GM19395 (cell line): ENCODE data around the gene CDH8.

Experiments
- ATAC-seq: cut with Tn5 transposase; IDR thresholded peaks from one replicate; pipeline ENCODE4 v1.9.1; 2021; ENCODE audit warnings: mild to moderate bottlenecking, moderate library complexity; ENCODE audit not compliant: unreplicated experiment

Gene CDH8

DNA sequence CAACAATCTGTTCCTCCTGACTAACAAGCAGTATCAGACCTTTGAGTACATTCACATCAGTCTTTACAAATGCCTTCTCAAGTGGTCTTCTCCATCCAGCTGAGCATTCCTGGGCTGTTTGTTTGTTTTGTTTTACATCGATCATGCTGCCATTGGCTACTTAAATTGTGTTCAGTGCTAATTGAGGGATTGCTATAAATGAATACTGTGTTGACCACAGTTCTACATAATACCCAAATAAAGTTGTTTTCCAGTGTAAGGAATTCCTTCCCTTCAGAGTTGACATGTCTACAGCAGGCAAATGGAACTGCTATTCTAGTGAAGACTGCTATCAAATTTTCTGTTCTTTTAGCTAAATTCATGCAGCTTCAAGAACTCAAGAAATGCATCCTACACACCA is 3.2 kb downstream of the CDH8 start:
- ATAC-seq: no peak

DNA sequence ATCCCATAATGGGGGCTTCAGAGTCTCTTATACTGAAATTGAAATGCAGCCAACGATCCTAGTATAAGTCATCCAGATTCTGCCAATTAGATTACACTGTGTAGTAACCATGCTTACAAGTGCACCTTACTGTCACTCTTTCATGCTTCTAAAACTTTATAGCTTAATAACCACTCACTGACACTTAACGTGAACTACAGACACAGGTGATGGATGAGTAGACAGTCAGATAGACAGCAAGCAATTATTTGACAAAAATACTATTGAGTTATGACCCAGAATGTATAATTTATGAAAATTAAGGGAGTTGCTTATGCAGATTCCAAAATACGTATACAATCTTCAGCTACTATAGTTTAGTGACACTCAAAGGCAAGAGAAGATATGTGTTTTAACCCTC is 6.3 kb downstream of the CDH8 start:
- no peak for ATAC-seq

DNA sequence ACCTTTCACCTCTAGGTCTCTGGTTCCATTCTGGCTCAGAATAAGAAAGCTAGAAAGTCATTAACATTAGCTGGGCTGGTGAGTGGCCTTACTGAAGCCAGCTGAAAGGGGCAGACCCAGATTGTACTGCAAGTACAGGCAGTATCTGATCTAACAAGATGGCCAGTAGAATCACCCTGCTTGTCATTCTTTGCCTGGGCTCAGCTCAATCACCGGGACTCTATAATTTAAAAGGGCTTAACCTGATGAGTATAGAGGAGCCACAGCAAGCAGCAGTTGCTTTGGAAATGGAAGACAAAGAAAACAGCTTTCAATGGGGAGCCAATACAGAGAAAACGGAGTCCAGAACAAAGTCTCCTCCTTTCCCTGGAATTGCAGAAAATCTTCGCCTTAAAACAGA is 13.6 kb downstream of the CDH8 start:
- ATAC-seq: no peak

DNA sequence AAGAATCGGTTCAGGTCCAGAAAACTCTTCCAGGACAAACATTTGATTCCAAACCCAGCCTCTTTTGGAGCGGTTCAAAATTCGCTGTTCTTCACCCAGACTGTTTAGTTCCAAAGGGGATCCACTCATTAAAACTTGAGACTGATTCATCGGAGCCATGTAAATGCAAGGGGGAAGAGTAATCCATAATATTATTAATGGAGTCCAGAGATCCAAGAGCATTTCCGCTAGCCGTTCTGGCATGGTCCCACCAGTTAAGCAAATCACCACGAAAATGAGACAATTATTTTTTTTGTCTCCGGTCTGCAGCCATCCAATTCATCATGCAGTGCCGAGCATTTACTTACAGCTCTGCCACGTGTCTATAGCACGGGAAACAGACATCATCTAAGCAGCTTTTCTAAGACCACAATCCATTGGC is 15.1 kb downstream of the CDH8 start:
- ATAC-seq: no peak

DNA sequence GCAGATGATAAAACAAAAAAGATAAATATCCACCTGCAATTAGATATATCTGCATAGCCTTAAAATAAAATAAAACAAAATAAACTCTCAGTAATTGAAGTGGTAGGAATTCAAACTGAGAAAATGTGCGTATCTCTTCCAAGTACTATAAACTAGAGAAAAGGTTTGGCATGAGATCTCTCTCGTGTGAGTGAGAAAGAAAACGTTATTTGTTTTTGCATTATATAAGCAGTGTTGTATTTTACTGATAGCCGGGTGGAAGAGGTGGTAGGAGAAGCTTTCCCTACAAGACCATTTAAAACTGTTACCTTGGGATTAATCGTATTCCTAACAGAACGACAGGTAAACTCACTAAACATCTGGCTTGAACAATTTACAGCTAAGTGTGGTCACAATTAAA is 15.6 kb downstream of the CDH8 start:
- no peak for ATAC-seq

DNA sequence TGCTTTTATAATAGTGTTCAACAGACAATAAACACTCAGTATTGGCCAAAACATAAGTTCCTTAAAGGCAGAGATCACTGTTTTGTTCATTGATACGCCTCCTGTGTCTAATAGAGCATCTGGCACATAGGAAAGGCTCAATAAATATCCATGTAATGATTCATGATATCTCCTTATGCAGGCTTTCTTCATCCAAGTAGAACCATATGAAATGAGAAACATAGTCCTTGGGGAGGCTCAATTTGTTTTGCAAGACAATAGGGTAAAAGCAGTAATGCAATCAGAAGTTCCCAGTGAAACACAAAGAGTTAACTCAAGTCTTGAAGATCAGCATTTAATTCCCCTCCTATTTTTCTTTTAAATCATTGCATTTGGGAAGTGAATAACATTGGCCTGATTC is 16.4 kb downstream of the CDH8 start:
- ATAC-seq: no peak

DNA sequence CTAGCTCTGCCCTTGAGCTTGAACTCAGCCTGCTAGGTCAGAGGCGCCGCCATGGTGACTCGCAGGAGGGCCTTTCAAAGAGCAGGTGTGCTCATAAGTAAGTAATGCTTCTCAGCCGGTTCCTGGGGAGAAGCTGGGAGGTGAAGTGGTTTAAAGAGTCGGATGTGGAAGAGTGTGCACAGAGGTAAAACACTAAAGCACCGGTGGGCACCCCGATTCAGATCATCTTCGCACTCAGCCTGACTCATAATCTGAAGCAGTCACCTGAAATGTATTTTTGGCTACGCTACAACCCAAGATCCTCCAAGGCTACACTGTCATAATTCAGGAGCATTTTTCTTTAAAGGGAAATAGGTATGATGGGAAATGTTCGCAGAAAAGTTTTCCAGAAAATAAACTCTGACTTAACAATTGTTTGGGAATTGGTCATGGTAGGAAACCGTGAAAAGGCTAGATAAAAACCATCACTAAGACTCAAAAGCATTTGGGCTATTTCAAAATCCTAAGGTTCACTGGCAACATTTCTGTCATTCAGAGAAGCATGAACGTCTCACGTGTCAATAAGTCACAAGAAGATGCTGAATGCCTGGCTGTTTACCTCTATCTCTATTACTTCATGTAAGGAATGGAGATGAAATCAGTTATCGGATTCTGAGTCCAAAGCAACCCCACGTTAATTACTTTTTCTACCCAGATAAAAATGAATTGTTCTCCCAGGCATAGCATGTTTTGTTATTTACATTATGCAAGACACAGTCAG is 17.8 kb downstream of the CDH8 start:
- no peak for ATAC-seq

DNA sequence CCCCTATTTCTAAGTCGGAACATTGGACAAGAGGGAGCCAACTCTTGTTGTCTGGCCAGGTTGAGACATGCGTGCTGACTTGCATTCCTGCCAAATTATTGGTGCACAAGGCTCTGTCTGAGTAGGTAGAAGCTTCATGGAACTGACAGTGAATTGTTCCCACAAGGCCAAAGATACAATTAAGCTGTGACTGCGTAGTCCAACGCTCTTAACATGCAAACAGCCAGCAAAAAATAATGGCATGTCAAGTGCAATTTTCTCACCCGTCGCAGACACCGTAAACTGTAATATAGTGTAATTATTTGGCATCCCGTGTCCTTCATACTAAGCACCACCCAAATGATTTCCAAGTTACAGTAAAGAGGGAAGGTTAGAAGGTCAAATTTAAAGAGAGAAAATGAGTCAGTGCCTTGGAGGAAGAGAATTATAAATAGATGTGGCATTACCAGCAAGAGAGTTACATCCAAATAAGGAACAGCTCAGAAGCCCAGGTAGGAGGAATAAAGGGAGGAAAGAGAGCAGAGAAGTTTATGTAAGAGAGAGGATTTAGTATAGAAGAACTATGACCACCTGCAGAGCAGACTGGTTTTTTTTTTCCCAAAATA is 21.8 kb downstream of the CDH8 start:
- no peak for ATAC-seq

DNA sequence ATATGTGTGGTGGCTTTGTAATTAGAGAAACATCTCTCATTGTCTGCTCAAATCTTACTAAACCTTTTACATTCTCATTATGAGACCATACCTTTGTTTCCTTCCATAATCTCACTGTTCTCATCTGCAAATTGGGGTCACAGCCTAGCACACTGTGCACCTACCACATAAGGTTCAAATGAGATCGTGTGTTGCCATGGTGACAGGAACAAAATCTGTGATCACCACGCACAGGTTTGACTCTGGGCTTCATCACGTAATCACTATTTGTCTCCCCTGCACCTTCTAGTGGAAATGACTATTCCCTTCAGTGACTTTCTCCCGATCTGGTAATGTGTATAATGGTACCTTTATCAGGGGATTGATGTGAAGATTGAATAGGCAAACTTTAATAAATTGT is 26.1 kb downstream of the CDH8 start:
- ATAC-seq: no peak

DNA sequence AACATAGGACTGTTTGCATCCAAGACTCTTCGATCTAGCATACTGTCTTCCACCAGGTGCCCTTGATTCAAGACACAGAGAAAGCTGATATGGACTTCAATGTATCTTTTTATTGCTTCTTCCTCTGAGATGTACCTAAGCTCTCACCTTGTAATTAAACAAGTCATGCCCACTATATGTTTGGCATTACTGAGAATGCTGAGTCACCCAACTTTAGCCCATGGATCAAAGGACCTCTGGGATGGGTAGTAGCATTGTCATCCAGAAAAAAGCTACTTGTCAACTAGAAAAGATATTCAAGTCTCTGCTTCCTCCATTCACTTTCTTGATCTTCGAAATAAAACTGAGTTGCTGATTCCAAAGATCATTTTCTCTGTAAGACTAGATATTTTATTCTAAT is 37.8 kb downstream of the CDH8 start:
- no peak for ATAC-seq

DNA sequence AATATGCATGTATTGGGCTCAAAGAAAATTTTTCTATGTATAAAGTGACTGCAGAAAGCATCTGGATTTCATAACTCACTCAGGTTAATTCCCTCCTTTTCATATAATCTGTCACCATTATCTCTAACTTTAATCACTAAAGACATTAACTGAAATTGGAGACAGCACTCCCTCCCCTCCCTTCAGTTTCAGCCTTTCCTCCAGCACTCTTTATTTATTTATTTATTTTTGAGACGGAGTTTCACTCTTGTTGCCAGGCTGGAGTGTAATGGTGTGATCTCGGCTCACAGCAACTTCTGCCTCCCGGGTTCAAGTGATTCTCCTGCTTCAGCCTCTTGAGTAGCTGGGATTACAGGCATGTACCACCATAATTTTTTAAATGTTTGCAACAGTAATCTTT is 43.1 kb downstream of the CDH8 start:
- no peak for ATAC-seq

DNA sequence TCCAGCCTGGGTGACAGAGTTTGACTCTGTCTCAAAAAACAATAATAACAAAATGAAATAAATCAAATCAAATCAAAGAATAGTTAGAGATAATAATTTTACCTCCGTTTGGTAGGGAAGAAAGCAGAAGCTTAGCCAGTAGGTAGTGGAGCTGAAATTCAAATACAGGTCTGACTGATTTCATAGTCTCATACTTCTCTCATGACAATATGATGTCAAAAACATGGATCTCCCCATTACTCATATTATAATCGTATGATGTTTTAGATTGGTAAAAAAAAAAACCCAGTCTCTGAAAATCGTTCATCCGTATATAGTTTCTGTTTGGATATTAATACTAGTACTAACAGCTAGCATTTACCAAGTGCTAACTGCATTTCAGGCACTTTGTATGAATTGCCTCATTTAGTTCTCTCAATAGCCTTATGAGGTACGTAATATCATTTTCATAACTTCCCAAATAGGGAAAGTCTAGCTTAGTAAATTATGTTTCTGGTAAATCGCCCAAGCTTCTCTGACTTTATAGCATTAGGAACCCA is 48.7 kb downstream of the CDH8 start:
- no peak for ATAC-seq

DNA sequence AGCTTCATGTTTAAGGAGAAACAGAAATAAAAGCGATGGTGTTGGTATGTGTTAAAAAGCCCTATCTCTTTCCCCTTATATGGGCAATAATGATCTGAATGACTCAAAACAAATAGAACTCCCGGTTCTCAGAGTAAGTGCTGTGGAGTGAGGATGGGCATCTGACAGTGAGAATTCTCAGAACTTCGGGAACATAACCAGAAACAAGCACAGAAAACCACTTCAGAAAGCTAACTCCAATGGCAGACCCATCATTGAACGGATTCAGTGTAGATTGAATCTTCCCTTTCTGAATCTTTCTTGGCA is 67.2 kb downstream of the CDH8 start:
- ATAC-seq: no peak

DNA sequence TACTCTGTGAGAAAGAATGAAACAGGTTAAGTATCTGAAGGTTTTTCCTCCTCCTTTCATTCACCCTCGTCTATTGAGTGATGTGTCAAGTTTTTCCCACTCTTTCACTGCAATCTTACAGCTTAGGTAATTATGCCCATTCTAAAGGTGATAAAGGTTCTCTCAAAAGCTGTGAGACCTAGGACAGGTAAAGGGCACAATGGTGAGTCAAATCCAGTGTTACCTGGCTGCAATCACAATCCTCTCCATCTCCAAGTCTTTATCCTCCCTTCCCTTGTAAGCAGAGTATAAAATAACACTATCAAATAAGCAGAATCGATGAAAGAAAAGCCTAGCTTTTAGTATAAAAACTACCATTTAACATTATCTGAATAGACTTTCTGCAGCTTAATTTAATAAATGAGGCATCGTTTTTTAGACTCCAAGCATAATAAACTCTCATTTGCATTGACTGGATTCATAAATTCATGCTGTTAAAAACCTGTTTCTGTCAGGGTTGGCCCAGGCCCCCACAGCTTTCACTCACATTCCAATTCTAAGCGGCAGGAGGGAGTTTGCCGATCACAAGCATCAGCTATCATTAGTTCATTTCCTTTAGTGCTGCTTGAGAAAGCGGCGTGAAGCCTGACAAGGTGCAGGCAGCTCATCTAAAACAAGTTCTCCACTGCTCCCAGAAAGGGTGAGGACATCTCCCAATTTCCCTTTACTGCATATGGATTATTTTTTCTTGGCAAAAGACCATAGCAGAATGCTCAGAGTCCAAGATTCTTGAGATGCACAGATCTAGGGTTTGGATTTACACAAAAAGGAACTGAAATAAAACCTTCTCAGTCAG is 67.8 kb downstream of the CDH8 start:
- ATAC-seq: no peak

DNA sequence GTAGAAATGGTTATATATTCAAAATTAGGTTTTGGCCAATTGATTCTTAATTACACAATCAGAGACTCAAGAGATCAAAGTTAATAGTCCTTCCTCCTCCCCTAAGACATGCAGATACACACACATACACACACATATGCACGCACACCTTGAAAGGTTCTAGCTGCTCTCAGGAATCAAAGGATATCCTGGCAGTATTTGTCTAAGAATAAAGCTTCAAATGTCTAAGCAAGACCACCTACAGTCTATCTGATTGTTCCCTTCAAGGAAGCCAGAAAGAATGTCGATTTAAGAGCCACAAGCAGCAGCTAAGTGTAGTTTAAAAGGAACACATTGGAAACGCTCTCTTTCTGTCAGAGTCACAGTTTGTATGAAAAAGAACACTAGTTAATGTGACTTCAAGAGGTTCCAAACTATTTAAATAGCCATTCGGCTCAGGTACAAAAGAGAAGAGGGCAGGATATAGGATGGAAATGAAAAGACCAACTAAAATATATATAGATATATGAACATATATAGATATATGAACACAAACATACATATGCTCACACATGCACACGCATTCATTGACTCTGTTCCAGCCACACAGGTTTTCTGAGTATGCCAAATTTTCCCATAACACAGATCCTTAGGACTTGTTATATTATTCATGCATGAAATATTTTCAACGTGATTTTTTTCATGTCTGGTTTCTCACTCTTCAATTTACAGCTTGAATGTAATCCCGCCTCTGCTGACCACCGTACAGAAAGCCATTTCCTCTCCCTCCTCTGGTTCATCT is 79.0 kb downstream of the CDH8 start:
- ATAC-seq: no peak

DNA sequence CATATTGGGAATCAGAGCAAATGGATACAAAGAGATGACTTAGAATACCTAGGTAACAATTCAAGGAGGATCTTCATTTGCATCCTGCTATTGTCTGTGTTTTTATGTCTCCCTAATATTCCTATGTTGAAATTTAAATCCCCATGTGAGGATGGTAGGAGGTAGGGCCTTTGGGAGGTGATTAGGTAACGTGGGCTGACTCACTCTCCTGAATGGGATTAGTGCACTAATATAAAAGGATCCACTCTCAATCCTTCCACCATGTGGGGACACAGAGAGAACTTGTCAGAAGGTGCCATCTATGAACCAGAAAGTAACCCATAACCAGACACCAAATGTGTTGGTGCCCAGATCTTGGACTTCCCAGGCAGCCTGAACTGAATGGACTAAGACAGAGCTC is 83.4 kb downstream of the CDH8 start:
- no peak for ATAC-seq

DNA sequence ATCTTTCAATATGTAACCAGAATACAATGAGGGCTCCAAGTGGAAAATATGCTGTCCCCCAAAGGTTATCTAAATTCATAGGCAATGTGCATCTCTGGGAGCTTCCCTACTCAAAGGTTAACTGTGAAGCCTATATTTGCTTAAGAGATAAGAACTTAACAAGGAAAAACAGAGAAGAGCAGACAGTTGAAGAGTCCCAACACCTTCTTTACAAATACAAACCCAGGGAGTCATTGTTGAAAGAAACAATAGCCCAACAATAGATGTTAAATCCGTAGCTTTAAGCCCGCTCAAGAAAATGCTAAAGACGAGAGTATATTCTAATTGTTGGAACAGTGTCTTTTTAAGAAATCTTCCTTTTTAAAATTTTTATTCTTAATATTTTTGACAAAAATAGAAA is 87.8 kb downstream of the CDH8 start:
- no peak for ATAC-seq

DNA sequence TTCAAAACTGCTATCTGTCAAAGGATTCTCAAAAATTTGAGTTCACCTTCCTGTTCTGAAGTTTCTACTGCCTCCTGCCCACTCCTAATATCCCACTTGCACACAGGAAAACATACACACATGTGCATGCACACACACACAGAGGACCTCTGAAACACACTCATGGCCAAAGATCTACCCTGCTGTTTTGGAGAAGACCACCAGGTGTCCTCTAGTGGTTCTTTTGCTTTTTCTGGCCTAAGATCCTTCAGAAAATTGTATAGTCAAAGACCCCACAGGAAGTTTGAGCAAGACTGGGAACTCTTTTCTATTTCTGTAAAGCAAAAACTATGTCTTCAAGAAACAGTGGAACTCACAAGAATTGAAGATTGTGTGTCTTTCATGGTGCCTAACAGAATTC is 90.2 kb downstream of the CDH8 start:
- ATAC-seq: no peak

DNA sequence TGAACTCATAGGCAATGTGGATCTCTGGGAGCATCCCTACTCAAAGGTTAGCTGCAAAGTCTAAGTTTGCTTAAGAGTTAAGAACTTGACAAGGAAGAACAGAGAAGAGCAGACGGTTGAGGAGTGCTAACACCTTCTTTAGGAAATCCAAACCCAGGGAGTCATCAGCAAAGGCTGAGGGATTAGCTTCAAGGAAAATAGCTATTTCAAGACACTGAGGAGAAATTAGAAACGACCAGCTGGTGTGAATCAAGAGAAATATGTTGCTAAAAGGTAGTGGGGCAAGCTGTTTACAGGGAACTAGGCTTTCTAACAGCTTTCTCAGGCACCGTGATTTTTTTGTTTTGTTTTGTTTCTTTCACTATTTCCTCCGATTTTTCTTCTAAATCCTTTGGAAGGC is 90.7 kb downstream of the CDH8 start:
- no peak for ATAC-seq

DNA sequence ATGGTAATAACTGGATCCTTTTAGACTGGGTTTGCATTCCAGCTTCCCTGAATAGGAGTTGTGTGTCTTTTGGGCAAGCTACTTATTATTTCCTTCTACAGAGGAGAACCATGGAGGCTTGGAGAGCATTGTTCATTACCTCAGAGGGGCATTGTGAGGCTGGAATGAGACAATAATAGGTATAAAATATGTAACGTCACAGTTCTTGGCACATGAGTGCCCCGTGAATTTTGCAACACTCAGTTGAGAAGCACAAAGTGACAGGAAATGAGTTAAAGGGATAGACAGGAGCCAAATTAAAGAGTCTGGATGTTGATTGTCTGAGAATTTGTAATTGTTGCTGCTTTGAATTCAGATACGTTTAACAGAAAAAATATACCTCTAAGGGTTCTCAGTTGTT is 92.2 kb downstream of the CDH8 start:
- no peak for ATAC-seq

DNA sequence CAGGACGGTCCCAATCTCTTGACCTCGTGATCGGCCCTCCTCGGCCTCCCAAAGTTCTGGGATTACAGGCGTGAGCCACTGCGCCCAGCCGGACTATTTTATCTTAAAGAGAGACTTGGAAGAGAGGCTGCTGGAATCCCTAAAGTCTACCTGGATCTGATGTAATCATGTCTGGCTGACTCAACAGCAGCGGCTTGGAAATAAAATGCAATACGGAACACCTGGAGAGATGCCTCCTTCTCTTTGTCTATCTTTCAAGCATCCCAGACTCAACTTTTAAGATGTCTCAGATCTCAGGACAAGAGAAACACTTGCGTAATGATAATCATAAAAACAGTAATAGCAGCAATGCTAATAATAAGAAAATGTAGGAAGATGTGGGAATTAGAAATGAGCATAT is 95.6 kb downstream of the CDH8 start:
- ATAC-seq: no peak
